SK-N-SH (cell line): ENCODE data around the gene UBASH3B. TPM values are rescaled to one million over a fixed set of nuclear protein-coding genes. Genes with fewer than 3 reads are reported as not detected.

Experiments used
- CTCF ChIA-PET: fragments of 300-600, 350-600 bp; formaldehyde crosslinking; extraction: SDS; loops from one replicate; lab custom pipeline; 2021; lab: Yijun Ruan, JAX
- POLR2A ChIA-PET: fragments of 350-600 bp; sonication (Branson Sonifier 250); formaldehyde crosslinking; extraction: SDS; loops from one replicate; lab custom pipeline; 2020; ENCODE audit warnings: antibody characterized with exemption, inconsistent platforms; lab: Yijun Ruan, JAX
- DNase-seq: peaks from one replicate; pipeline ENCODE4 v3.0.0; 2012
- H2AFZ ChIP-seq: fragments of 200-600 bp; sonication (generic); 2 replicates; pipeline ENCODE4 v1.8.1; 2016; ENCODE audit warnings: antibody characterized with exemption, mild to moderate bottlenecking, low read depth
- H3F3A ChIP-seq: fragments of 200-600 bp; sonication (generic); replicated peaks from 2 replicates; pipeline ENCODE3; 2016; ENCODE audit warnings: antibody characterized with exemption, mild to moderate bottlenecking; ENCODE audit not compliant: insufficient read depth
- H3K27ac ChIP-seq, 2 experiments: fragments of 200-500 bp in 1 of 2; fragments of 200-600 bp in 1 of 2; sonication (Bioruptor generic) in 1 of 2; sonication (generic), shearing (Covaris generic) in 1 of 2; 2 replicates each; pipeline versions ENCODE4 v1.5.1 to v1.6.1; 2014 to 2016; ENCODE audit warnings: low read depth in 2 of 2, inconsistent platforms in 1 of 2, low read length in 1 of 2, mild to moderate bottlenecking in 1 of 2, mixed read lengths in 1 of 2
- H3K27me3 ChIP-seq: fragments of 200-600 bp; sonication (generic), shearing (Covaris generic); 2 replicates; pipeline ENCODE4 v1.6.1; 2016; ENCODE audit warnings: mixed run types; ENCODE audit not compliant: insufficient read depth
- H3K36me3 ChIP-seq, 2 experiments: fragments of 200-500 bp in 1 of 2; fragments of 200-600 bp in 1 of 2; sonication (Bioruptor generic) in 1 of 2; sonication (generic) in 1 of 2; replicated peaks in 1 of 2; 2 replicates each; pipeline versions ENCODE3 to v1.5.1; 2014 to 2016; ENCODE audit warnings: low read length in 1 of 2, mild to moderate bottlenecking in 1 of 2; ENCODE audit not compliant: insufficient read depth in 2 of 2, control insufficient read depth in 1 of 2
- H3K4me1 ChIP-seq, 2 experiments: fragments of 200-500 bp in 1 of 2; fragments of 200-600 bp in 1 of 2; sonication (Bioruptor generic) in 1 of 2; sonication (generic), shearing (Covaris generic) in 1 of 2; 2 replicates each; pipeline versions ENCODE4 v1.5.1 to v1.6.1; 2014 to 2016; ENCODE audit warnings: low read depth in 1 of 2, low read length in 1 of 2, mixed run types in 1 of 2; ENCODE audit not compliant: insufficient read depth in 2 of 2, control insufficient read depth in 1 of 2
- H3K4me2 ChIP-seq: fragments of 200-600 bp; sonication (generic), shearing (Covaris generic); 2 replicates; pipeline ENCODE4 v1.6.1; 2017; ENCODE audit warnings: mixed run types
- H3K4me3 ChIP-seq, 2 experiments: fragments of 200-500 bp in 1 of 2; fragments of 200-600 bp in 1 of 2; sonication (Bioruptor generic) in 1 of 2; sonication (generic), shearing (Covaris generic) in 1 of 2; 2 replicates each; pipeline versions ENCODE4 v1.5.1 to v1.8.1; 2014 to 2016; ENCODE audit warnings: low read depth in 2 of 2, inconsistent platforms in 1 of 2, low read length in 1 of 2, mild to moderate bottlenecking in 1 of 2, mixed read lengths in 1 of 2, moderate library complexity in 1 of 2
- H3K79me2 ChIP-seq: fragments of 200-600 bp; sonication (generic); 2 replicates; pipeline ENCODE4 v1.8.1; 2017; ENCODE audit warnings: mild to moderate bottlenecking; ENCODE audit not compliant: insufficient read depth
- H3K9ac ChIP-seq: fragments of 200-600 bp; sonication (generic); 2 replicates; pipeline ENCODE4 v1.6.1; 2017; ENCODE audit warnings: mixed run types
- H3K9me2 ChIP-seq: fragments of 200-600 bp; sonication (generic); 2 replicates; pipeline ENCODE4 v1.6.1; 2017; ENCODE audit warnings: mixed run types
- H3K9me3 ChIP-seq: fragments of 200-600 bp; sonication (generic); 2 replicates; pipeline ENCODE4 v1.6.1; 2017; ENCODE audit warnings: mixed run types, mild to moderate bottlenecking, moderate library complexity
- H4K20me1 ChIP-seq: fragments of 200-600 bp; sonication (generic); 2 replicates; pipeline ENCODE4 v1.6.1; 2017; ENCODE audit warnings: mild to moderate bottlenecking, mixed run types; ENCODE audit not compliant: insufficient read depth
- ELF1 ChIP-seq: IDR thresholded peaks from 2 replicates; pipeline ENCODE4 v1.4.0; 2012
- EP300 ChIP-seq, 2 experiments: IDR thresholded peaks; 2 replicates each; pipeline versions ENCODE4 v1.4.0 to v1.6.1; 2012; ENCODE audit warnings: borderline replicate concordance in 1 of 2, low read depth in 1 of 2, low read length in 1 of 2
- EZH2phosphoT487 ChIP-seq: fragments of 200-600 bp; sonication (generic); IDR thresholded peaks from 2 replicates; pipeline ENCODE4 v1.6.1; 2017; ENCODE audit warnings: low read depth, mixed run types, mild to moderate bottlenecking, antibody characterized with exemption, moderate library complexity, borderline replicate concordance
- GATA2 ChIP-seq: sonication (generic); formaldehyde crosslinking; IDR thresholded peaks from 2 replicates; pipeline ENCODE4 v1.5.0; 2020; ENCODE audit warnings: mild to moderate bottlenecking, missing genetic modification reagents
- IRF3 ChIP-seq: fragments of 150-350 bp; IDR thresholded peaks from 2 replicates; pipeline ENCODE4 v1.6.1; 2016; ENCODE audit warnings: mild to moderate bottlenecking, low read depth, low read length
- MEF2A ChIP-seq: IDR thresholded peaks from 2 replicates; pipeline ENCODE4 v1.4.0; 2012; ENCODE audit warnings: low read depth, borderline replicate concordance
- NFIC ChIP-seq: IDR thresholded peaks from 2 replicates; pipeline ENCODE4 v1.4.0; 2012; ENCODE audit warnings: borderline replicate concordance
- POLR2AphosphoS5 ChIP-seq: IDR thresholded peaks from 2 replicates; pipeline ENCODE4 v1.6.1; 2012; ENCODE audit warnings: low read depth, low read length
- RAD21 ChIP-seq: IDR thresholded peaks from 2 replicates; pipeline ENCODE4 v1.6.1; 2012; ENCODE audit warnings: mild to moderate bottlenecking, low read length
- RCOR1 ChIP-seq: fragments of 150-350 bp; IDR thresholded peaks from 2 replicates; pipeline ENCODE4 v1.6.1; 2017; ENCODE audit warnings: antibody characterized with exemption, low read length
- RFX5 ChIP-seq: IDR thresholded peaks from 2 replicates; pipeline ENCODE4 v1.6.1; 2012; ENCODE audit warnings: mild to moderate bottlenecking, improper control_type of control experiment, low read length
- RXRA ChIP-seq: IDR thresholded peaks from 2 replicates; pipeline ENCODE4 v1.4.0; 2012; ENCODE audit warnings: low read depth, mild to moderate bottlenecking, borderline replicate concordance
- SIN3A ChIP-seq: IDR thresholded peaks from 2 replicates; pipeline ENCODE4 v1.6.1; 2012; ENCODE audit warnings: low read depth, mild to moderate bottlenecking, low read length, moderate library complexity, borderline replicate concordance
- SMC3 ChIP-seq: IDR thresholded peaks from 2 replicates; pipeline ENCODE4 v1.6.1; 2012; ENCODE audit warnings: low read depth, low read length, improper control_type of control experiment
- YY1 ChIP-seq: IDR thresholded peaks from 2 replicates; pipeline ENCODE4 v1.4.0; 2012; ENCODE audit warnings: low read depth, mild to moderate bottlenecking
- WGBS: methylation state at CpG from one replicate; pipeline ENCODE4 v1.1.6; 2017; ENCODE audit warnings: low lambda C conversion rate; 5-methylcytosine and 5-hydroxymethylcytosine counted together
- polyA plus RNA-seq, 3 experiments: library from polyadenylated mRNA; depleted of rRNA; stranded (reverse); fragments of >200 nt; gene quantifications; 2 replicates each; pipeline ENCODE4 v1.2.3, GENCODE V29; 2012
- TF ChIP-seq, protein P1 (sequence below): IDR thresholded peaks from 2 replicates; pipeline ENCODE4 v1.6.1; 2012; ENCODE audit warnings: mild to moderate bottlenecking, low read depth, low read length, moderate library complexity
- TF ChIP-seq, protein P2 (sequence below): IDR thresholded peaks from 2 replicates; pipeline ENCODE4; 2012

UBASH3B gene
- polyA plus RNA-seq, 1 of the 3 experiments (the other 2 are of a cell fraction), result 10.4 TPM

DNA sequence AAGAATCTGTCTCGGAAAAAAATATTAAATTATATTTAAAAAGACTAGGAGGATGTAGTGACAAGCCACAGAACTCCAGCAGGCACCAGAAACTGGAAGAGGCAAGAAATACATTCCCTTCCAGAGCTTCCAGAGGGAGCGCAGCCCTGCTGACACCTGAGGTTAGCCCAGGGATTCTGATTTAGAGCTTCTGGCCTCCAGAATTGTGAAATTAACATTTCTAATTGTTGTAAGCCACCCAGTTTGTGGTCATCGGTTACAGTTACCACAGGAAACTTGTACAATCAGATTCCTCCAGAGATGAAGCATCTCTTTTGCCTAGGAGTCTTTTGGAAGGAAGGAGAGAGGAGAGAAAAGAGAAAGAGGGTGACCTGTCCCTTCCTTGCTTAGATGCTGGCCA lies 6.4 kb upstream of the UBASH3B start:
- H2AFZ ChIP-seq, result no peak overlapping the region
- H4K20me1 ChIP-seq, result no peaks in the 10 kb centered on the region
- no peaks in the 10 kb centered on the region for H3K9me3 ChIP-seq
- H3K36me3 ChIP-seq, result no peaks in the 10 kb centered on the region
- DNase-seq, result no peak
- no peaks in the 10 kb centered on the region for H3K79me2 ChIP-seq
- H3K27ac ChIP-seq, result no peak overlapping the region
- H3K4me3 ChIP-seq, result no peak overlapping the region
- no peak overlapping the region for H3K4me2 ChIP-seq
- H3K4me1 ChIP-seq, result peaks cover 0 to 13% of the 10 kb centered on the region in 2 experiments; a peak in 2 of 4 replicates
- no peak for TF ChIP-seq YY1
- no peak for TF ChIP-seq GATA2 (CRISPR knock-in tag)
- no peak for TF ChIP-seq MEF2A
- TF ChIP-seq EZH2phosphoT487, result no peak
- no peak for TF ChIP-seq RXRA
- POLR2A ChIA-PET, result no interaction called here
- no peaks in the 10 kb centered on the region for H3K27me3 ChIP-seq
- CTCF ChIA-PET, result interaction anchor here (1.3 kb wide), 1 partner anchor 132 kb away, joined by 4 read pairs; no protein-coding TSS in a partner anchor
- H3F3A ChIP-seq, result peaks cover 19% of the 10 kb centered on the region
- no peak overlapping the region for H3K9ac ChIP-seq
- WGBS, result 88% methylated on average over 3 of the region's 3 CpGs
- no peaks in the 10 kb centered on the region for H3K9me2 ChIP-seq

- no peaks in the 10 kb centered on the region for H3K27me3 ChIP-seq
- ChIA-PET CTCF (interaction anchor here (1.6 kb wide), 1 partner anchor 11 kb away, joined by 4 read pairs; no protein-coding TSS in a partner anchor), POLR2A (no interaction called here)
- TF ChIP-seq RCOR1, result no peak
- TF ChIP-seq, protein P1, sequence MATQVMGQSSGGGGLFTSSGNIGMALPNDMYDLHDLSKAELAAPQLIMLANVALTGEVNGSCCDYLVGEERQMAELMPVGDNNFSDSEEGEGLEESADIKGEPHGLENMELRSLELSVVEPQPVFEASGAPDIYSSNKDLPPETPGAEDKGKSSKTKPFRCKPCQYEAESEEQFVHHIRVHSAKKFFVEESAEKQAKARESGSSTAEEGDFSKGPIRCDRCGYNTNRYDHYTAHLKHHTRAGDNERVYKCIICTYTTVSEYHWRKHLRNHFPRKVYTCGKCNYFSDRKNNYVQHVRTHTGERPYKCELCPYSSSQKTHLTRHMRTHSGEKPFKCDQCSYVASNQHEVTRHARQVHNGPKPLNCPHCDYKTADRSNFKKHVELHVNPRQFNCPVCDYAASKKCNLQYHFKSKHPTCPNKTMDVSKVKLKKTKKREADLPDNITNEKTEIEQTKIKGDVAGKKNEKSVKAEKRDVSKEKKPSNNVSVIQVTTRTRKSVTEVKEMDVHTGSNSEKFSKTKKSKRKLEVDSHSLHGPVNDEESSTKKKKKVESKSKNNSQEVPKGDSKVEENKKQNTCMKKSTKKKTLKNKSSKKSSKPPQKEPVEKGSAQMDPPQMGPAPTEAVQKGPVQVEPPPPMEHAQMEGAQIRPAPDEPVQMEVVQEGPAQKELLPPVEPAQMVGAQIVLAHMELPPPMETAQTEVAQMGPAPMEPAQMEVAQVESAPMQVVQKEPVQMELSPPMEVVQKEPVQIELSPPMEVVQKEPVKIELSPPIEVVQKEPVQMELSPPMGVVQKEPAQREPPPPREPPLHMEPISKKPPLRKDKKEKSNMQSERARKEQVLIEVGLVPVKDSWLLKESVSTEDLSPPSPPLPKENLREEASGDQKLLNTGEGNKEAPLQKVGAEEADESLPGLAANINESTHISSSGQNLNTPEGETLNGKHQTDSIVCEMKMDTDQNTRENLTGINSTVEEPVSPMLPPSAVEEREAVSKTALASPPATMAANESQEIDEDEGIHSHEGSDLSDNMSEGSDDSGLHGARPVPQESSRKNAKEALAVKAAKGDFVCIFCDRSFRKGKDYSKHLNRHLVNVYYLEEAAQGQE, result no peak
- H3F3A ChIP-seq, result peaks cover 22% of the 10 kb centered on the region
- no peak overlapping the region for H3K4me3 ChIP-seq
- no peaks in the 10 kb centered on the region for H3K36me3 ChIP-seq
- WGBS, result 14% methylated on average over 1 of the region's 1 CpG
- H3K9ac ChIP-seq, result no peak overlapping the region
- no peak overlapping the region for H2AFZ ChIP-seq
- H3K9me3 ChIP-seq, result no peaks in the 10 kb centered on the region
- no peaks in the 10 kb centered on the region for H3K79me2 ChIP-seq
- H4K20me1 ChIP-seq, result no peaks in the 10 kb centered on the region
- peaks cover 4 to 13% of the 10 kb centered on the region in 2 experiments; a peak in 3 of 4 replicates for H3K4me1 ChIP-seq
- no peak for DNase-seq
- no peak overlapping the region for H3K4me2 ChIP-seq
- H3K27ac ChIP-seq, result no peak overlapping the region
- no peaks in the 10 kb centered on the region for H3K9me2 ChIP-seq
Observed at GRCh38 chr11:122650619-122651018, 4.9 kb upstream of the UBASH3B start.

GRCh38 chr11:122652495-122652894 lies 3.0 kb upstream of the UBASH3B start:
- CTCF ChIA-PET, result interaction anchor here (1.0 to 2.8 kb wide), 4 partner anchors 24 to 211 kb away, joined by 3 to 15 read pairs (median 6); no protein-coding TSS in a partner anchor
- Histone ChIP-seq H3F3A (peaks cover 12% of the 10 kb centered on the region), H3K4me1 (peaks cover 3 to 10% of the 10 kb centered on the region in 2 experiments; a peak in 3 of 4 replicates), H4K20me1 (no peaks in the 10 kb centered on the region), H3K9me2 (no peaks in the 10 kb centered on the region), H3K4me3 (no peak overlapping the region), H3K9me3 (no peaks in the 10 kb centered on the region), H3K27ac (no peak overlapping the region), H3K4me2 (no peak overlapping the region), H3K27me3 (no peaks in the 10 kb centered on the region), H3K36me3 (no peaks in the 10 kb centered on the region), H2AFZ (no peak overlapping the region; the same call in 1 of the 2 replicates), H3K9ac (no peak overlapping the region), H3K79me2 (peaks cover 11% of the 10 kb centered on the region)
- POLR2A ChIA-PET, result no interaction called here
- no peak for DNase-seq
- WGBS, result 79% methylated on average over 2 of the region's 2 CpGs
- TF ChIP-seq MEF2A (no peak), SIN3A (no peak), EP300 (IDR thresholded peaks at IDR 0.05; ENCODE audit: borderline replicate concordance in 1 of 2, low read depth in 1 of 2, low read length in 1 of 2) (no peak), EZH2phosphoT487 (no peak), IRF3 (no peak), GATA2 (CRISPR knock-in tag) (no peak), SMC3 (no peak), RAD21 (no peak), RFX5 (no peak), POLR2AphosphoS5 (no peak), NFIC (no peak), ELF1 (no peak)
- TF ChIP-seq, protein P2, sequence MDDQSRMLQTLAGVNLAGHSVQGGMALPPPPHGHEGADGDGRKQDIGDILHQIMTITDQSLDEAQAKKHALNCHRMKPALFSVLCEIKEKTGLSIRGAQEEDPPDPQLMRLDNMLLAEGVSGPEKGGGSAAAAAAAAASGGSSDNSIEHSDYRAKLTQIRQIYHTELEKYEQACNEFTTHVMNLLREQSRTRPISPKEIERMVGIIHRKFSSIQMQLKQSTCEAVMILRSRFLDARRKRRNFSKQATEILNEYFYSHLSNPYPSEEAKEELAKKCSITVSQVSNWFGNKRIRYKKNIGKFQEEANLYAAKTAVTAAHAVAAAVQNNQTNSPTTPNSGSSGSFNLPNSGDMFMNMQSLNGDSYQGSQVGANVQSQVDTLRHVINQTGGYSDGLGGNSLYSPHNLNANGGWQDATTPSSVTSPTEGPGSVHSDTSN, result no peak
